ENCODE data around the gene IGFBP5. TPM values are rescaled to one million over a fixed set of nuclear protein-coding genes. Genes with fewer than 3 reads are reported as not detected.

IGFBP5 gene
- total and polyA plus RNA-seq, 2 of the 8 experiments (the other 6 are each of a cell fraction or from before 2014, with no cell fraction given) = 2.2 to 2.5 TPM

DNA sequence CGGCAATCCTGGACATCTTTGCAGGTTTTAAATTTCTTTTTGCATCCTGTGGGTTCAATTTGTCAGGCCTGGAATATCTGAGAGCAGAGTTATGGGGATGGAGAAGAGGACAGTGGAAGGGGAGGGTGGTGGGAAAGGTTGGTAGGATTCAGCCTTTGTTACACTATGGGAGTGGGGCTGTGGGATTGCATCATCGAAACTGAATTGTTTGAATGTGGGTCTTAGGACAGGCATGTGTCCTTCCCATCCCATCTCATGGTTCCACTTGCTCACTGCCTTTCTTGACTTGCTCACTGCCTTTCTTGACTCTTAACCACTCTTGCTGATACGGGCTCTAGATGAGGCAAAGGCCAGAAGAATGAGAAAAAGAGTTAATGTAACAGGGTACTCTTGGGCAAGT lies 49.2 kb downstream of the IGFBP5 start:
- peak overlapping the region; percentile 45; the same call in 1 of the 2 replicates for H3K27ac ChIP-seq (ENCODE audit: low read depth, low read length)
- peaks cover 7 to 23% of the 10 kb centered on the region in 2 experiments for H4K20me1 ChIP-seq (replicated peaks in 1 of 2; ENCODE audit: control insufficient read depth in 1 of 2, insufficient read depth in 2 of 2, low read length in 2 of 2)
- no peak overlapping the region for H3K56ac ChIP-seq (replicated peaks; ENCODE audit: insufficient read length, low read depth, low read length)
- no peak overlapping the region for H3K9ac ChIP-seq (replicated peaks in 1 of 4; ENCODE audit: extremely low read depth in 1 of 4, low read depth in 3 of 4, low read length in 3 of 4)
- CTCF ChIA-PET (ENCODE audit: partially characterized antibody) = interaction anchor here (9.0 to 20.6 kb wide), 2 partner anchors 17 to 128 kb away, joined by 93 to 251 read pairs; no protein-coding TSS in a partner anchor
- peaks cover 1 to 19% (median 8%) of the 10 kb centered on the region in 4 experiments for H3K4me1 ChIP-seq (replicated peaks in 1 of 4; ENCODE audit: control insufficient read depth in 3 of 4, insufficient read depth in 4 of 4, low read length in 3 of 4)
- H2BK5ac ChIP-seq (ENCODE audit: low read depth, low read length) = no peak overlapping the region
- no peak overlapping the region for H2AK5ac ChIP-seq (ENCODE audit: low read depth, low read length)
- H3K4me3 ChIP-seq (ENCODE audit: extremely low read depth in 1 of 4, insufficient read depth in 2 of 4, low read depth in 3 of 4, low read length in 4 of 4) = no peak overlapping the region
- H3K9me3 ChIP-seq (ENCODE audit: insufficient read depth in 2 of 2, low read depth in 1 of 2, low read length in 1 of 2) = no peaks in the 10 kb centered on the region
- TF ChIP-seq CEBPB (IDR thresholded peaks at IDR 0.05; ENCODE audit: low read depth, low read length) (peak; percentile 54; the same call in 1 of the 2 replicates), EGR1 (IDR thresholded peaks at IDR 0.05; ENCODE audit: borderline replicate concordance, low read depth, low read length) (no peak)
- H3K79me2 ChIP-seq (ENCODE audit: control insufficient read depth in 1 of 2, insufficient read depth in 2 of 2, low read length in 2 of 2) = peaks cover 34 to 86% of the 10 kb centered on the region in 2 experiments
- H4K91ac ChIP-seq (replicated peaks; ENCODE audit: insufficient read length, low read length) = no peak overlapping the region
- H2BK12ac ChIP-seq (ENCODE audit: low read depth, low read length) = no peak overlapping the region
- no peaks in the 10 kb centered on the region for H3K23me2 ChIP-seq (ENCODE audit: low read depth, low read length)
- POLR2A ChIA-PET (ENCODE audit: partially characterized antibody) = no interaction called here
- H3K4me2 ChIP-seq (ENCODE audit: insufficient read depth in 1 of 2, low read depth in 2 of 2, low read length in 2 of 2) = no peak overlapping the region
- DNase-seq (ENCODE audit: low read depth in 1 of 2, low spot score in 2 of 2) (no peak), FAIRE-seq (no peak)
- no peak overlapping the region for H2BK15ac ChIP-seq (ENCODE audit: low read length)
- H4K8ac ChIP-seq (ENCODE audit: extremely low read depth, insufficient read depth, low read length) = no peak overlapping the region
- no peak overlapping the region for H3K23ac ChIP-seq (ENCODE audit: insufficient read length)
- no peak overlapping the region for H3K18ac ChIP-seq (ENCODE audit: extremely low read depth, low read length)
- H2AFZ ChIP-seq (ENCODE audit: low read length) = no peak overlapping the region
- peaks cover 0 to 25% (median 5%) of the 10 kb centered on the region in 4 experiments; a peak in 5 of 8 replicates for H3K36me3 ChIP-seq (ENCODE audit: control insufficient read depth in 2 of 4, insufficient read depth in 4 of 4, low read length in 3 of 4)
- peaks cover 12% of the 10 kb centered on the region for H3K79me1 ChIP-seq (ENCODE audit: low read depth, low read length)
- no peak overlapping the region for H2BK120ac ChIP-seq (replicated peaks; ENCODE audit: low read depth, low read length)
- 97% methylated on average over 3 of the region's 3 CpGs; no CpG with 5 or more reads in 1 of the 2 experiments for WGBS, 2 experiments (ENCODE audit: extremely low coverage in 1 of 2, insufficient coverage in 1 of 2, insufficient read length in 1 of 2, insufficient replicate concordance in 2 of 2, low coverage in 1 of 2, low lambda C conversion rate in 2 of 2, missing lambda C conversion rate in 1 of 2)
- no peaks in the 10 kb centered on the region for H3K27me3 ChIP-seq (replicated peaks in 1 of 4; ENCODE audit: control insufficient read depth in 3 of 4, extremely low read depth in 1 of 4, insufficient read depth in 3 of 4, low read length in 3 of 4)
- no peak overlapping the region for H2BK20ac ChIP-seq (ENCODE audit: low read length)
- H4K5ac ChIP-seq (ENCODE audit: insufficient read length, low read depth, low read length) = no peak overlapping the region
- H3K4ac ChIP-seq (replicated peaks; ENCODE audit: insufficient read length, low read depth, low read length) = no peak overlapping the region
- H3K14ac ChIP-seq (ENCODE audit: insufficient read length) = no peak overlapping the region

Data from H1 (cell line).